Activated CD4-positive, alpha-beta T cell treated with anti-CD3 and anti-CD28 coated beads, Interleukin-2, Interleukin-6, amounts not matched to agents 100 ng/mL and 50 ng/mL, durations not matched to agents 16 hours and 8 hours (primary cell): Measurements from ENCODE around the gene OR51S1.
"Not testable (repeated sequence)": the region's sequence is repeated elsewhere in the genome, so short reads cannot be mapped to it uniquely, and the experiment has no call there.

Experiments
- DNase-seq: peaks from one replicate; pipeline ENCODE4 v3.0.0-alpha.2; 2020

The OR51S1 gene

DNA sequence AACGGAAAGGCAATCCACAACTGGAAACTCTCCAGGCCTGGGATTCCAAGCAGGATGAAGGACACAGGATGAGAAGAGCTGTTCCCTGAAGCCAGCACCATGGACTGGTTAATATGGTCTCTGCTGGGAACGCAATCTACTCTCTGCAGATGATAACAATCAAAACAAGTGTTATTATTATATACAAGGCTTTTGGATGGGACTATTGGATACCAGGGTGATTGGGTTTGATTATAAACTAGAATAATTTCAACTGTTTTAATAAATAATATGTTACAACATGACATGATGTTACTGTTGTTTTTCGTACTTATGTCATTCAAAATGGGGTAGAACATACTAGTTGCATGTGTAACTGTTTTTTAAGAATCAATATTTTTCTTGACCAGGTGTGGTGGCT lies 44.7 kb downstream of the OR51S1 start, which contains the start of gene OR52R1:
TSS of gene OR52R1 (minus strand) at position 101 of the 400 bp plus-strand sequence. CDS start at position 101, 0 bp downstream.
- no peak for DNase-seq

DNA sequence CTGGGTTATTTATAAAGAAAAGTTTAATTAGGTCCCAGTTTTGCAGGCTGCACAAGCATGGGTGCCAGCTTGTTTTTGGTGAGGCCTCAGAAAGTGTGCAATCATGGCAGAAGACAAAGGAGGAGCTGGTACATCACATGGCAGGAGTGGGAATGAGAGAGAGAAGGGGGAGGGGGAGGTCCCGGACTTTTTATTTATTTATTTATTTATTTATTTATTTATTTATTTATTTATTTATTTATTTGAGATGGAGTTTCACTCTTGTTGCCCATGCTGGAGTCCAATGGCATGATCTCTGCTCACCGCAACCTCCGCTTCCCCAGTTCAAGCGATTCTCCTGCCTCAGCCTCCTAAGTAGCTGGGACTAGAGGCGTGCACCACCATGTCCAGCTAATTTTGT lies 47.7 kb downstream of the OR51S1 start:
- not testable (repeated sequence) for DNase-seq

GRCh38 chr11:4798427-4799183 lies 50.4 kb downstream of the OR51S1 start:
- peak; percentile 2 for DNase-seq
